Activated gamma-delta T cell treated with Interleukin-2 at 50 U/mL for 16 hours (primary cell): ENCODE data around the gene FBXL7.

Experiments
- DNase-seq: peaks from one replicate; pipeline ENCODE4 v3.0.0-alpha.2; 2020

FBXL7 gene

GRCh38 chr5:15623794-15624193, 123.8 kb downstream of the FBXL7 start:
- DNase-seq = no peak

GRCh38 chr5:15627109-15627508, 127.1 kb downstream of the FBXL7 start:
- DNase-seq = no peak

DNA sequence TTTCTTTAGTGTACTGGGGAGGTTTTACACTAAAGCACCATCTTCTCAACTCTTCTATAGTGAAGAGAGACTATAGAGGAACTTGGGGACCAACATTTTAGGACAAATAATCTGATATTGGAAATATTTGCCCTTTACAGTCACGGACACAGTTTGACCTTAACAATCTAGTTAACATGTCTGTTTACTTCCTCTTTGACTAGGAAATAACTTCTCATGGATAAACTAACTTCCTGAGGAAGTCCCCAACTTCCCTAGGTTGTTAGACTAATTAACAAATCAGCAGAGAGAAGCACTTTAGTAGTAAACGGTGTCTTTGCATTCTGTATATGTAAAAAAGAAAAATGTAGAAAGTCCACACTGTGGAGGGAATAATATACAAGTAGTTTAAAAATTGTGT, 127.7 kb downstream of the FBXL7 start:
- no peak for DNase-seq

GRCh38 chr5:15630441-15630840, 130.5 kb downstream of the FBXL7 start:
- DNase-seq = no peak

- no peak for DNase-seq
Observed at GRCh38 chr5:15634591-15635288, 134.8 kb downstream of the FBXL7 start.

- DNase-seq = no peak
Observed at GRCh38 chr5:15635289-15635616, 135.3 kb downstream of the FBXL7 start.

DNA sequence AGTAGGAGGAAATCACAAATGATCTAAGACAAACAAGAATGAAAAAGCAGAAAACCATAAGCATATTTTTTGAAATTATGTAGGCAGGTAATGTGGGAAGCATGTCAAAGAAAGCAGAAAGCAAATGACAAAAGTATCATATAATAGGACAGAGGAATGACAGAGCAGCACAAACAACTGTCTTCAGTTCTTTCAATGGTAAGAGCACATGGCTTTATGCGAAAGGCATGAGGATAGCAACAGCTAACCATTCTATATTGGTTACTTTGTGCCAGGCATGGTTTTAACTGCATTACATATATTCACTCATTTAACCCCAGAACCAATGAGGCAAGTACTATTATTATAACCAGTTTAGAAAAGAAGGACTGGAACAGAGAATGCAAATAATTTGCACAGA, 137.4 kb downstream of the FBXL7 start:
- DNase-seq = no peak

DNA sequence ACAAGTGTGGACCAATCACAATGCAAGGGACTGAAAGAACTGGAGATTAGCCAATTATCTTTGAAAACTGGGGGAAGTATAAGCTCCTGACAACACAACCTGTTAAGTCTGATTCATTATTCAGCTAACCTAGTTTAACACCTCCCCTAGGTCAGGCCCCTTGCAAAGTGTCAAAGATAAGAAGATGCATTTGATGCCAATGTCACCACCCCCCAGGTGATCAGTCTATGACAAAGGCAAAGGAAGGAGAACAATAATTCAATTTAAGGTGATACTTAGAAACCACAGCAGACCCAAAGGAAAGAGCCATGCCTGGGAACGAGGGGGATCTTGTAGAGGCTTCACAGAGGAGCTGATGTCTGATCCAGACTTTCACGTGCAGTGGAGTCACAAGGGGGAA, 137.9 kb downstream of the FBXL7 start:
- DNase-seq = no peak

DNA sequence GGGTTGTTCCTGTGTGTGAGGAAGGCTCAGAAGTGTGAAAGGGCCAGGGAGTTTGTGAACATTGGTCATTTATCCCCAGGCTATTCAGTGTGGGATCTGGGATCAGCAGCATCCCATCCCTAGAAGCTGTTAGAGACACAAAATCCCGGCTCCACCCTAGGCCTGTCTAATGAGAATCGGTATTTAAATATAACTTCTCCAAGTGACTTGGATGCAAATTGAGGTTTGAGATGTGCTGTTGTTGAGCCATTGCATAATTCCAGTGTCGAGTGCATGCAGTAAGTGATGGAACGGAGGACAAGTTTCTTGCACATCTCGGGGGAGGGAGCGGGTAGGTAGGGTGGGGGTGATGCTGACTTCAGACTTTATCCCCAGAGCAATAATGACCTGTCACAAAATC, 138.3 kb downstream of the FBXL7 start:
- no peak for DNase-seq

GRCh38 chr5:15639288-15639687, 139.3 kb downstream of the FBXL7 start:
- no peak for DNase-seq

- DNase-seq = no peak
Observed at GRCh38 chr5:15640116-15640515, 140.1 kb downstream of the FBXL7 start.

DNA sequence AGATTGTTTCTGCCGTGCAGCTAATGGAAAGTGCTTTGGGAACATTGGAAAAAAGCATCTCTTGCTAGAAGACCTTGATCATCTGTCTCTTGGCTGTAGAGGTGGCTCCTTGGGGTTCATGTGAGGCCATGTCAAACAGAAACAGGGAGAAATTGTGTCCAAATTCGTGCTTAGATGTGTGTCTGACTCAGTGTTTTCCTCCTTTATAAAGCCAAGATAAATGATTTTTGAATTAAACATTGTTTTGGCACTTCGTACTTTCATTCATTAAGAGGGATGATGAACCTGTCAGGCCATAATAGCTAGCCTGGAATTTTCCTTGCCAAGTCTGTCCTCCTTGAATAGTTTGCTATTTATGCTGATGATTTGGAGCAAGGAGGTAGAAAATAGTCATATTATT, 143.8 kb downstream of the FBXL7 start:
- DNase-seq = no peak

DNA sequence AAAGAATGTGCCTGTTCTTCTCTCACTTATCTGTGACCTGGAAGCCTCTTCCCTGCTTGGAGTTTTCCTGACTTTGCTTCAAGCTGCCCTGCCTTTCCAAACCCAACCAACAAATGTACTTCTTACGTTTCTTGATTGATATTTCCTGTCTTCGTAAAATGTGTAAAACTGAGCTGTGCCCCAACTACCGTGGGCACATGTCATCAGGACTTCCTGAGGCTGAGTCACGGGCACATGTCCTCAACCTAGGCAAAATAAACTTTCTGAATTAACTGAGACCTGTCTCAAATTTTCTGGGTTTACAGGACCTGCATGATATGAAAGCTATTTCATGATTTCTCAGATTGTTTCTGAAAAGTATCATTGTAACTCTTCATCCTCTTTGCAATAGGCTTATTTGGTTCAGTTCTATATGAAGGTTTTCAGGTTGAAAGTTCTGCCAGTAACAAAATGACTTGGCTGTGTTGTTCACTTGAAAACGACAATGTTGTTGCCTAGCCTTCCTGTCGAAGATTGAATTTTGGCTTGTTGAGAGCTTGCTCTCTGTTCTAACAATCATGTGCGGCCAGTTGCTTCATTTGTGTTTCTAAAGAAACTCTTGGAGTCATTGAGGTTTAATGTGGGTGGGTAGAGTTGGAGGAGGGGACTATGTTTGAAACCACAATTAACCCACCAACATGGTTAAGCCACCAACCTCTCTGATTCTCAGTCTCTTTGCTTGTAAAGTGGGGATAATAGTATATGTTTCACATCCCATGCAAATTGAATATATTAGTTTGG, 145.6 kb downstream of the FBXL7 start:
- no peak for DNase-seq

GRCh38 chr5:15646371-15646770, 146.4 kb downstream of the FBXL7 start:
- no peak for DNase-seq

DNA sequence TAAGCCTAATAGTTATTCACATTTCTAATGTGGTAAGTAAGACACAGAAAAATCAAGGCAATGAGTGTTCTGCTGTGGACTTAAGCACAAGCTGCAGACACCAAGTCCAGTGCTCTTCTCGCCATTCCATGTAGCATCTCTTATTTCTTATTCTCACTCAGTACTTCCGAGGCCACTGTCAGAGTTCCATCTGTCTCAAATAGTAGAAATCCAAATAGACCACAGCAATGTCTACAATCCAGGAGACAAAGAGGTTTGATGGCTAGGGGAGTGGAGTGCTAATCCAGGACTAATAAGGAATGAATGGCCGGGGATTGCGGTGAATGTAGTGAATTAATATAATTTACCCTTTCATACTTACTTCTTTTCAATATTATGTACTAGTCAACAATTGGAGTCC, 147.3 kb downstream of the FBXL7 start:
- no peak for DNase-seq

- DNase-seq = no peak
Observed at GRCh38 chr5:15650266-15650665, 150.3 kb downstream of the FBXL7 start.

DNA sequence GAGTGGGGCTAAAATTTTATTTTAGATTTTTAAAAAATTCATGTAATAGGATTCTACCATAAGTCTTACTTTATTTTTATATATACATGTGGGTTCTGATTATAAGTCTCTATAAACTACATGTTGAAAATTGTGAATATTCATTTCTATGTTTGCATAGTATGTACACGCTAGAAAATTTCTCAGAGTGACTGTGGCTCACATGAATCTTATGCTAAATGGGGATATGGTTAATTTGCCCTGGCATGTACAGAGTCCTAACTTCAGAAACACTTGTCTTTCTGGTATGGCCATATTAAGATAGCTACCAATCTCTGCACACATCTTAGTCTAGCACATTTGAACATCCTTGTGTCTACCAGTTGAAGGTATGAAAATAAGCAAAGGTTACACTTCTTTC, 154.8 kb downstream of the FBXL7 start:
- DNase-seq = no peak

GRCh38 chr5:15655683-15656082, 155.7 kb downstream of the FBXL7 start:
- DNase-seq = no peak

- DNase-seq = no peak
Observed at GRCh38 chr5:15664961-15665360, 165.0 kb downstream of the FBXL7 start.

GRCh38 chr5:15669826-15670225, 169.8 kb downstream of the FBXL7 start:
- no peak for DNase-seq

DNA sequence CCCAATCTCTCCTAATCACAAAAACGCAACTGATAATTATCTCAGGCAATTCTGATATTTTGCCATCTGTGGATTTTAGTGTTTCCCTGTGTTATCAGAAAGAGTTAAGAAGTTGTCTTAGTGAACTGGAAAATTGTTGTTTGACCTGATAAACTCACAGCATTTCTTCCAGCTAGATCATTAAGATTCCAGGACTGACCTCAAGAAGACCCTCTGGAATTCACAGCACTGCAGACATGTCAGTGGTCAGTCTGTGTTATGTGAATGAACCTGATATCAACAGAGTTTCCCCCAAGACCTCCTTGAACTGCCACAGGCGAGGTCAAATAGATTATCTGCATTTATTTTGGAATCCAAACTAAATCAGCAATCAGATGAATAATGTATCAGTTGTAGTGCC, 174.7 kb downstream of the FBXL7 start:
- no peak for DNase-seq

DNA sequence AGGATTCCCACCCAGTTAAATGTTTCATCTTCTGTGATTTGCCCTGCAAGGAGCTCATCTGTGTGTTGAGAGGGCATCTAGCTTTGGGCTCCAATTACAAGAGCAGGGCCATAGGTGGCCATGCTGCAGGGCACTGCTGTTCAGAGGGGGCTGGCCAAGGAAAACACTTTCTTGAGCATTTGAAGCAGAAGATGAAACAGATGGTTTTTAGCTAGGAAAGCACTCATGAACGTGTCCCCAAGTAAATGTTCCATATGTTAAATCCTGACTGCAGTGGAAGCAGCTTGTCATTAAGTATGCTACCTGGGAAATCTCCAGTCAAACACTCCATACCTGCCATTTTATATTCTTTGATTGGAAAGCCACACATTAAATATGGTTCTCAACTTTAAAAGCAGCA, 176.6 kb downstream of the FBXL7 start:
- no peak for DNase-seq

GRCh38 chr5:15679161-15679560, 179.2 kb downstream of the FBXL7 start:
- DNase-seq = no peak

- DNase-seq = no peak
Observed at GRCh38 chr5:15680455-15680854, 180.5 kb downstream of the FBXL7 start.

- no peak for DNase-seq
Observed at GRCh38 chr5:15682122-15682521, 182.1 kb downstream of the FBXL7 start.
